HG02588 (cell line): Measurements from ENCODE around the gene CDC42.

Source experiments
- ATAC-seq: cut with Tn5 transposase; IDR thresholded peaks from one replicate; pipeline ENCODE4 v1.9.1; 2021; ENCODE audit warnings: mild to moderate bottlenecking, moderate library complexity; ENCODE audit not compliant: unreplicated experiment

CDC42 gene

DNA sequence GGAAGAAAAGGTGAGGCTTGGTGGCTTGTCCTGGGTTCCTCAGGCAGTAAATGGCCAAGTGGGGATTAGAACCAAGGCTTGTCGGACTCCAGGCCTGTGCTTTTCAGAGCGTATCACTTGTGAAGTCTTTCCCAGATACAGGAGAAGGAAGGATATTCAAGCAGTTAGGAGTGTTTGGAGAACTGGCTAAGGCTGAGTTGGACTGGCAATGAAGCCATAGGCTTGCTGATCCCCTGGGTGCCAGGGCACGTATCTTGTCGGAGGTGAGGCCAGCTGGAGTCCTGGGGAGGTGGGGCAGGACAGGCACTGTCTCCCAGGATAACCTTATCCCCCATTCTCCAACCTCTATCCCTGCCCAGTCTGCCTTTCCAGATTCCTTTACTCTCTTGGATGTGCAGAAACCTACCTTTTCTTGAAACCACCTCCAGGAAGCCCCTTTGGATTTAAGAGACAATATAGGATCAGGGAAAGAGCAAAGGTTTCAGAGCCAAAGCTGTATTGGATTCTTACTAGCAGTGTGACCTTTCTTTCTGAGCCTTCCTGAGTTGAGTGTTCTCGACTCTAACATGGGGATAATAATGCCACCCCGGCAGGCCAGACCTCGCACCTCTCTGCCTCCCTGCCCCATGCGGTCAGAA, 72.2 kb downstream of the CDC42 start:
- no peak for ATAC-seq

DNA sequence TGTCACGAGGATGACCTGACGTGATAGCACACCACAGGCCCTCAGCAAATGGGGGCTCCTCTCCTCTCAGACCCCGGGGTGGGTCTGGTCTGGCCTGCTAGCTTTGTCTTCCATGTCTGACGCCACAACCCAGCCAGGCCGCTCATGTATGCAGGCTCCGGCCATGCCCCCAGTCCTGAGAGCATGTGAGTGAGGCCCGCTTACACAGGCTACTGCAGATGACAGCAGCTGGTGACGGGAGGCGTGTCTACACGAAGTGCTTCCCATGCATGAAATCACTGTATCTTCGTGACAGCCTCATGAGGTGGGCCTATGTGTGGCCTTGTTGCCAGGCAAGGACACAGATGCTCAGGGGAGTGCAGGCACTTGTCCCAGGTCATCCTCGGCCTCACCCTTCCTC, 74.0 kb downstream of the CDC42 start:
- no peak for ATAC-seq

DNA sequence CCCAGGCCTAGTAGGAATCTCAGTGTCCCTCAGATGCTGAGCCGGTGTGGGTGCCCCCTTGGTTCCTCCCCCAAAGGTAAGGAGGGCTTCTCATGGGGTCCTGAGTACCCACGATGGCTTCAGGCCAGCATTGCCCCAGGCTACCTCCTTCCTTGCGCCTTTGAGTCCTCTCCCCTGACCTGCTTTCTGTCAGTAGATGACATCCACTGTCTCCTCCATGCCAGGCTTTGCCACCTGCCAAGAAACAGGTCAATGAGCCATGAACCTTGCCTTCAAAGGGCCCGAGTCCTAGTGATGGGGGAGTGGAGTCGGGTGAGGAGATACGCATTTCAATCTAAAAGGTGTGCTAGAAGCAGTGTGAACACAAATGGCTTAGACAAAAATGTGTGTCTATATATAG, 74.7 kb downstream of the CDC42 start:
- no peak for ATAC-seq

DNA sequence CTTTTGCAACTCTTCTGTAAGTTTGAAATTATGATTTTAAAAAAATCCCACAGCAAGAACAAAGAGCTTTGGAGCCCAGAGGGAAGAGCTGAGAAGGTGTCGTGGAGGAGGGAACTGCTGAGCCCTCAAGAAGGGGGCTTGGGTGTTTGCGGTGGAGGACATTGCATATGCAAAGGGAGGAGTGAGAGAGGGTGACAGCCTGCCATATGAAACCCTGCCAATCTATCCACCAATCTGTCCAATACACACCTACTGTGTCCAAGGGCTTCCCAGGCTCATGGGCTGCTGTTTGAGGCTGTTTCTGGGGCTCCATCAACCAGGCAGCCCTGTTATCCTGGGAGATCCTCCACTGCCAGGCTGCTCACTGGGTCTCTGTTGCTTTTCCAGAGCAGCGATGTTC, 75.2 kb downstream of the CDC42 start:
- ATAC-seq: no peak

DNA sequence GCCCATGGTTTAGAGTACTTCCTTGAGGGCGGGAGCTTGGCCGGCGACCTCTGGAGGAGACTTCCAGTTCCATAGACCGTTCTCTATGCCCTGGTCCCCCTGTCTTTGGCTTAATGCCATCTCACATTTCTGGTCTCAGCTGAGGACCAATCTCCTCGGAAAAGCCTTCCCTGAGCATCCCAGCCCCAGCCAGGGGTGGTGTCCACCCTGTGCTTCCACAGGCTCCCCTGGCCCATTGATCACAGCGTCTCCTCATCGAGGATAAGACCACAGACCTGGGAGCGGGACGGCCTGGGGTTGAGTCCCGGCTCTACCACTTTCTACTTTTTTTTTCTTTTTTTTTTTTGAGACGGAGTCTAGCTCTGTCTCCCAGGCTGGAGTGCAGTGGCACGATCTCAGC, 75.9 kb downstream of the CDC42 start:
- no peak for ATAC-seq

DNA sequence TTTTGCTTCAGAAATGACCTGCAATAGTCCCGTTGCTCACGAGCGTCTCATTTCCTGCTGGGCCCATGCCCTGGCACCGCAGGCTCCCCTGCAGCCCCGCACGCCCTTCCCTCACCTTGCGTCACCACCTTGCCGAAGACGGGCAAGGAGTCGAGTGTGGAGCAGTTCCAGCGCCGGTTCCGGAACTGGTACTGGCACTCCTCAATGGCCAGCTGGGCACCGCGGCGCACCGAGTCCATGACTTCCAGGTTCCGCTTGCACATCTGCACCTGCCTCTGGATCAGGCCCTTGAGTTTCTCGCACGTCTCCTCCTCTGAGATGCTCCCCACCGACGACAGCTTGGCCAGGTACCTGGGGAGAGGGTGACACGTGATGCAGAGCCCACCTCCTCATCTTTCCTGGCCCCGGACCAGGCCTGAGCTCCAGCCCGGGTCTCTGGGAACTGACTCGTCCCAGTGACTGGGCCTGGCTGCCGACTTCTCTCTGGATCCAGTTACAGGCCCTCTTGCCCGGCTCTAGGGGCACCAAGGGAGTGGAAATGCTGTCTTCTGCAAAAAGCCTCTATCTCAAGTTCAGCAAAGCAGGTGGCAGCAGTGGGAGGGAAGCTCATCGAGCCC, 77.1 kb downstream of the CDC42 start:
- no peak for ATAC-seq

DNA sequence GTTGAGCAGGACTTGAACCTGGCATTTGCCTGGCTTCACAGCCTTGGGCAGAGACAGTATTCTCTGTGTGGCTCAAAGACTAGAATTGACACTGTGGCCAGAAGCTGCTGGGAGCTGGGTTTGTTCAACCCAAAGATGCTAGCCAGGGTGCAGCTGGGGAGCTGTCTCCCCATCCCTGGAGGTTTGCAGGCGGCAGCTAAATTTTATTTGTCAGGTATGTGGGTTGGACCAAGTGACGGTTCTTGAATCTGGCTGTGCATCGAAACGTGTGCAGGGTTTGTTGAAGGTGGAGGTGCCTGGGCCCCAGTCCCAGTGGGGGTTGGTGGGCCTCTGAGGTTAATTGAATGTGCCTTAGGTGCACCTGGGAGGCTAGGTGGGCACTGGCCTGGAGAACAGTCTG, 78.6 kb downstream of the CDC42 start:
- no peak for ATAC-seq

DNA sequence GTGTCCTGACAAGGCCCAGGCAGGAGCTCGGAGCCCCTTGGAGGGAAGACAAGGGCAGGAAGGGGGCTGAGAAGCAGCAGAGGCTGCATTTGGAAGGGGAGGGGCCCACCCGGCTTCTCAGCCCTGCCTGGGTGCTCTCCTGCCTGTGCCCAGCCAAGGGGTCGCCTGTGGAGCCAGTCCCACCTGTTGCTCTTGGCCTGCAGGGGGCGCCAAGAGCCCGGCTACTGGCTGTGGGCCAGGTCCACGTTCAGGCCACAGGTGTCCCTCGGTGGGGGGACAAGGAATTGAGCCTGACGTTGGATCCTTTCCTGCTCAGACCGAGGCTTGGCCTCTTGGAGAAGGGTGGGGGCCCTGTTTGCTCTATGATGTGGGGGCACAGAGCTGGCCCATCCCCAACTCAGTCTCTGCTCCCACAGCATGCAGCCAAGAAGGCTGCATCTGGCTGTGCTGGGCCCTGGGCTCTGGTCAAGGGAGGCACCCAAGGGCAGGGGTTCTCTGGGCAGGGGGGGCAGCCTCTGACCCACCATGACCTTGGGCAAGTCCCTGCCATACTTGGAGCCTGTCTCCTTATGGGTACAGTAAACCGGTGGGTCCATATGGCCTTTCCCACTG, 79.5 kb downstream of the CDC42 start:
- ATAC-seq: no peak

DNA sequence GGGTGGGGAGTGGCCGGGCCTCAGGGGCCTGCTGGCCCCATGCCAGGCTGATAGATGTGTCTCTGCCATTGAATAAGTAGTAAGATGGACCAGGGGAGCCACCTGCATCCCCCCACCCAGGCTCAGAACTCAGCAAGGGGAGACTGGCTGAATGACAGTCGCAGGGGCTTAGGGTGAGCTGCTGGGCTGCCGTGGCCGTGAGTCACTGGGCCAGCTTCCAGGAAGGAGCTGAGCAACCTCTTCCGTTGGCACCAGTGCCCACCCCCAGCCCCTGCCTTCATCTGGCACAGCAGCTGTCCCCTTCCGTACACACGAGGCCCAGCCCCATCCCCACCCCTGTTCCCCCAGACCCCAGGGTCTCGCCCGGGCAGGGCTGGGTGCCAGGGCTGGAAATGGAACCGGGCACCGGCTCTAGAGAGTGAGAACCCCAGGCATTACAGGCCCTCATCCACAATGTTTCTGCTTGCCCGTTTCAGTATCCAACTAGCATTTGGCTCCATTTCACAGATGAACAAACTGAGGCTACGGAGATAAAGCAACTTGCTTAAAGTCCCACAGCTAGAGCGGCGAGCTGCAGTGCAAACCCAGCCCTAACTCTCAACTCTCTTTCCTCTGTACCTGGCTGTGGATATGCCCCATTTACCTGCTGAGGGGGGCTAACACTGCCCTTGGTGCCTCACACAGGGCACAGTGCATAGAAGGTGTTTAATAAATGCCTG, 80.2 kb downstream of the CDC42 start:
- ATAC-seq: no peak

DNA sequence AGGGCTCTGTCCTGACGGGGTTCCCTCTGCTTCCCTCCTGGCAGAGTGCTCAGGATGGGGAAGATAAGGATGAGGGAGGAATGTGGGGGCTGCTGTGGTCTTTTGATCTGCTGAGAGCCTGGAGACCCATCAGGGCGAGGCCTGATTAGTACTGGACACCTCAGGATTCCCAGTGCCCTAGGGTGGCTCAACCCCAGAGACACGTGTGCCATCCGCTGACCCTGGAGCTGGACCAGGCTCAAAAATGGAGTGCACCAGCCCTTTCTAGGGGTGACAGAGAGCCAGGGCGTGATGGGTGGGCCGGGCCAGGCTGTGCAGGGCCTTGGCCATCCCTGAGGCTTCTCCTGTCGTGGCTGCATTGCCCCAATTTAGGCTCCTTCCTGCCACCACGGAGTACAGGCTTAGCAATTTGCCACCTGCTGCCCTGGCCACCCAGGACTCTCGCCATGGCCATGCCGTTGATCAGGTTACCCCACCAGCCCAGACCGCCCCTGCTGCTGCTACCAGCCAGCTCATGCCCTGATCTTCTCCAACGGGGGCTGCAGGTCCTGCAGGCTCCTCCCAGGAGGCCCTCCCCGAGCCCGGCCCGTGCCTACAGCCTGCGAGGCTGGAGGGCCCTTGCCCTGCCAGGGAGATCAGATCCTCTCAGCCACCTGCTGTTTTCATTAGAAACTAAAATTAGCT, 80.9 kb downstream of the CDC42 start:
- no peak for ATAC-seq

DNA sequence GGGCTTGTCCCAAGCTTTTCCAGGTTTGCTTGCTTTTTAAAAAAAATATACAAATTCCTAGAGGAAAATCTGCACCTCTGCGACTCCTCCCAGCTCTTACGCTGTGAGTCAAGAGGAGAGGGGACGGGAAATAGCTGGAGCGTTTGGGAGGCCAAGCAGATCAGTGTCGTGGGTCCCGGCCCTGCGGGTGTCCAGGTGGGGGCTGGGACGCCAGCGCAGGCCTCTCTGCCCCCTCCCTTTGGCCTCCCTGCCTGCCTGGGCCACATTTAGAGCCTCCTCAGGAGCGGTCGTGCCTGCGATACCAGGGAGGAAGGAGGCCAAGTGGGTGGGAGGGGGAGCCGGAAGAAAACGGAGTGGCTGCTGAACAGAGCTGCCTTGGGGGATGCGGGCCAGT, 81.4 kb downstream of the CDC42 start:
- ATAC-seq: no peak

DNA sequence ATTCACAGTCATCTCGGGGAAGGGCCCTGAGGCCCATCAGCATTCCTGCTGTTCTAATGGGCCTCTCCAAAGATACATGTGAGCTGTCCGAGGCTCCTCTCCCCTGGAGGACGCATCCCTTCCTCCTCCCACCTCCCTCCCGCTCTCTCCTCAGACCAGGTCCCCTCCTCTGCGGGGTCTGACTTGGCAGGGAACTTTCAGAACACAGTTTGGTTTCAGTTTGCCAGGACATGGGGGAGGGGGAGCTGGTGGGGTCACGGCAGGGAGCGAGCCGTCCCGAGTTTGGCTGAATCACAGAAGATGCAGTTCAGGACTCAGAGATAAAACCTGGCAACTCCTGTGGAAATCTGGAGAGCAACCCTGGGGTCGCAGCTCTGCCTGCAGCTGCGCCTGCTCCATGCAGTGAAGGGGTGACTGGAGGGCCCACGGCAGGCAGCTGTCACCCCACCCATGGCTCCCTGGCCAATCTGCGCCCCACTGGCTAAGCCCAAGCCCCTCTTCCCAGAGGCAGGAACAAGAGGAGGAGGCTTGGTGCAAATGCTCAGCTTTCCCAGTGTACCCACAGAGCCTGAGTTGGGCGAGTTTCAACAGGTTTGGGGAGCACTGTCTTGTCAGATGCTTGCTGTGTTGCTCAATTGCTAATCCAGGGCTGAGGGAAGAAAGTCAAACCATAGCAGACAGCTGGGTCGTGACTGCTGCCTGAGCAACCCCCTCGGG, 84.7 kb downstream of the CDC42 start:
- ATAC-seq: no peak

DNA sequence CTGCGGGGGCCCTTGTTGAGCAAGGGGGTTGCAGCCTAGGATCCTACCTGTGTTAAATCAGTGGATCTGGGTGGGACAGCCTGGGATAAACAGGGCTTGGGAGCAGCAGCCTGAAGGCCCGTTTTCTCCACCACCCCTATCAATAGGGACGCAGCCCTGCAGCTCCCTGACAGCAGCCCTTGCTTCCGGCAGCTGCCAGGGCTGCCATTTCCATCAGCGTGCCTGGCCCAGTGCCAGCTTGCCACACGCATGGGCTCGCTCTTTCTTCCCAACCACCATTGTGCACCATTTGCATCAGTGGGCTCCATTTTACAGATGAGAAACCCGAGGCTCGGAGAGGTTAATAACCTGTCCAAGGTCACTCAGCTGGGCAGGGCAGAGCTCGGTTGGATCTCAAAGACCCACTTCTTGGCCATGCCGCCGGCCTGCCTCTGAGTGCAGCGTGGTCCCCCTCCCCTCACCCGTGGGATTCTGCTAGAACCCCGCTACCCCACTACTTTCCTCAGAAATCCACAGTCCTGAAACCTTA, 86.6 kb downstream of the CDC42 start:
- ATAC-seq: no peak

DNA sequence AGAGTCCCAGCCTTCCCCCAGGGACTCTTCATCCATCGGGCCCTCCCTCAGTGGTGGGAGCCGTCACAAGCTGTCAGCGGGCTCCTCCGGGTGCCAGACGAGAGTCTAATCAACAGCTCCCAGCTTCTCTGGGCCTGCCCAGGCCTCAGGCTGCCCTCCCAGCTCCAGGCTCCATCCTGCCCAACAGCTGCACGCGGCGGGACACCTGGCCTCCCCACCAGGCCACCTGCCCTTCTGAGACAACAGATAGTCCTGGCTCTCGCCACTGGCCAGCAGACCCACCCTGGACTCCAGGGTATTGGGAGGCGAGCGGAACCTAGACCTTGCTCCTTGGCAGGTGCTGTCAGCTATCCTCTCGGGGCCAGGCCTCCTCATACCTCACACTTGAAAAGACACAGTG, 87.3 kb downstream of the CDC42 start:
- ATAC-seq: no peak
